Measurements from ENCODE around the gene UMAD1. TPM values are rescaled to one million over a fixed set of nuclear protein-coding genes. Genes with fewer than 3 reads are reported as not detected.

UMAD1 gene
- total and polyA plus RNA-seq, 2 donors (not counting 3 experiments of a cell fraction or from before 2014, with no cell fraction given) = 5.6 to 6.6 TPM

- no peak for FAIRE-seq
- ChIA-PET CTCF (interaction anchor here (0.8 kb wide), 1 partner anchor 20 kb away, joined by 3 read pairs; no protein-coding TSS in a partner anchor), POLR2A (no interaction called here)
- Histone ChIP-seq H4K20me1 (replicated peaks; ENCODE audit: control insufficient read depth, extremely low read depth, insufficient read depth, low read length) (no peaks in the 10 kb centered on the region), H3K4me2 (ENCODE audit: insufficient read depth, low read length) (no peak overlapping the region), H3K9ac (replicated peaks; ENCODE audit: extremely low read depth, insufficient read depth, low read length) (no peak overlapping the region), H3K27me3 (ENCODE audit: control insufficient read depth in 2 of 2, insufficient read depth in 2 of 2, low read length in 2 of 2) (no peaks in the 10 kb centered on the region), H2AFZ (ENCODE audit: low read depth, low read length) (no peak overlapping the region), H3K9me3 (replicated peaks; ENCODE audit: control insufficient read depth, insufficient read depth, low read length) (no peaks in the 10 kb centered on the region), H3K9me1 (replicated peaks; ENCODE audit: control insufficient read depth, extremely low read depth, insufficient read depth, low read length) (no peaks in the 10 kb centered on the region), H3K4me3 (replicated peaks in 1 of 3; ENCODE audit: insufficient read depth in 1 of 3, low read depth in 1 of 3, low read length in 3 of 3) (no peak overlapping the region), H3K79me2 (ENCODE audit: control insufficient read depth, insufficient read depth, low read length) (no peaks in the 10 kb centered on the region), H3K27ac (ENCODE audit: insufficient read depth, low read depth, low read length) (no peak overlapping the region), H3K36me3 (ENCODE audit: control insufficient read depth in 2 of 2, extremely low read depth in 1 of 2, insufficient read depth in 2 of 2, low read length in 2 of 2) (no peaks in the 10 kb centered on the region), H3K4me1 (ENCODE audit: control insufficient read depth, extremely low read depth, insufficient read depth, low read length) (no peaks in the 10 kb centered on the region)
- TF ChIP-seq MAX (IDR thresholded peaks at IDR 0.05; ENCODE audit: insufficient read depth, insufficient read length) (no peak), FOS (IDR thresholded peaks at IDR 0.05; ENCODE audit: borderline replicate concordance, insufficient read depth, low read length) (no peak), MYC (IDR thresholded peaks at IDR 0.05; ENCODE audit: low read depth, low read length) (no peak), POLR2AphosphoS5 (IDR thresholded peaks at IDR 0.05; ENCODE audit: insufficient read depth, low read depth, low read length) (no peak), GATA2 (IDR thresholded peaks at IDR 0.05; ENCODE audit: insufficient read depth, insufficient read length, low read depth, low read length) (no peak), EZH2 (IDR thresholded peaks at IDR 0.05; ENCODE audit: borderline replicate concordance, low read depth, low read length, severe bottlenecking) (no peak), POLR2A (IDR thresholded peaks at IDR 0.05; ENCODE audit: low read depth, low read length) (no peak), JUN (IDR thresholded peaks at IDR 0.05; ENCODE audit: borderline replicate concordance, insufficient read depth, insufficient read length, low read depth) (no peak), CTCF (IDR thresholded peaks at IDR 0.05; ENCODE audit: extremely low read depth in 1 of 2, insufficient read depth in 1 of 2, low read depth in 1 of 2, low read length in 2 of 2) (no peak)
- DNase-seq (ENCODE audit: low read depth, low spot score) = no peak
- intact Hi-C loops (cut with micrococcal nuclease) = no loop called here
- dilution Hi-C loops (cut with MboI; ENCODE audit: extremely low pct_ligation_motif_present, low sequenced_read_pairs) = no loop called here
- no TSS peak for BruUV-seq (replicated peaks)
These were observed 242.8 kb downstream of the UMAD1 start for GRCh38 chr7:7883394-7883793.
